Adrenal gland (tissue), 12 donors: ENCODE data around the gene TGM4. TPM values are rescaled to one million over a fixed set of nuclear protein-coding genes. Genes with fewer than 3 reads are reported as not detected.
A peak's percentile ranks its signal among the peaks of the same experiment; 100 is the strongest.

Experiments
- DNase-seq, 7 donors: peaks; one replicate each; pipeline ENCODE4 v3.0.0-alpha.2; 2019 to 2020
- H3K27ac ChIP-seq, 5 donors: fragments of 200-600 bp; sonication (generic) in 4 of 5; 1 replicate in 3 of 5; 2 replicates in 2 of 5; pipeline versions ENCODE4 v1.5.1 to v1.8.0; 2016 to 2020; ENCODE audit warnings: mild to moderate bottlenecking in 1 of 5
- H3K27me3 ChIP-seq: fragments of 200-600 bp; 2 replicates; pipeline ENCODE4 v1.8.0; 2021
- H3K36me3 ChIP-seq, 2 donors: fragments of 200-600 bp; replicated peaks in 1 of 2; 1 replicate in 1 of 2; 2 replicates in 1 of 2; pipeline versions ENCODE4 v1.5.1 to v1.8.0; 2018 to 2022
- H3K4me1 ChIP-seq, 2 donors: fragments of 200-600 bp; replicated peaks in 1 of 2; 1 replicate in 1 of 2; 2 replicates in 1 of 2; pipeline versions ENCODE4 v1.5.1 to v1.8.0; 2018 to 2021
- H3K4me3 ChIP-seq, 4 donors: fragments of 200-600 bp; sonication (generic) in 3 of 4; one replicate each; pipeline ENCODE4 v1.5.1; 2016 to 2018
- H3K9me3 ChIP-seq, 3 donors: fragments of 200-600 bp; sonication (generic) in 1 of 3; replicated peaks in 1 of 3; 1 replicate in 2 of 3; 2 replicates in 1 of 3; pipeline versions ENCODE4 v1.5.1 to v1.8.0; 2016 to 2021
- POLR2A ChIP-seq, 2 donors: fragments of 450-650 bp; IDR thresholded peaks; one replicate each; pipeline ENCODE4 v1.6.1; 2017; ENCODE audit warnings: antibody characterized with exemption in 2 of 2, mild to moderate bottlenecking in 2 of 2, moderate library complexity in 1 of 2
- WGBS, 4 donors: extraction: QIAGEN DNeasy Blood & Tissue Kit in 2 of 4; methylation state at CpG; one replicate each; pipeline versions ENCODE4 v1.1.5 to v1.1.7; 2013 to 2017; 5-methylcytosine and 5-hydroxymethylcytosine counted together
- intact Hi-C, 2 donors: fragments of 100-400 bp; cut with DNase I; formaldehyde crosslinking; loops; one replicate each; pipeline versions ENCODE4 v1.14.1 to v1.15.0; 2022 to 2023
- polyA plus RNA-seq, 3 donors: library from polyadenylated mRNA; stranded (reverse); fragments of 200-250 nt in 2 of 3; fragments of 350-450 nt in 1 of 3; fragmentation: Illumina TruSeq in 1 of 3; extraction: RNeasy Lipid Tissue Mini Kit (QIAGEN cat#74804) in 1 of 3; gene quantifications; one replicate each; pipeline ENCODE4 v1.2.3, GENCODE V29; 2013 to 2014
- total RNA-seq, 9 donors: library from RNA; depleted of rRNA in 4 of 9; stranded (reverse); fragments of >200 nt in 4 of 9; fragments of 120-200 nt in 1 of 9; fragmentation: NEBNext Ultra II Directional in 1 of 9; extraction: Animal tissue kit (Norgen Biotek cat#: 25700) in 1 of 9; gene quantifications; one replicate each; pipeline versions ENCODE4 v1.1.0 to v1.2.4, GENCODE V29; 2013 to 2023
- TF ChIP-seq, protein P1 (sequence below), 6 experiments: fragments of 450-650 bp in 4 of 6; fragments of 200-600 bp in 2 of 6; sonication (generic) in 1 of 6; IDR thresholded peaks; 1 replicate in 5 of 6; 2 replicates in 1 of 6; pipeline versions ENCODE4 v1.5.1 to v1.8.0; 2016 to 2021; ENCODE audit warnings: antibody characterized with exemption in 6 of 6, mild to moderate bottlenecking in 2 of 6, moderate library complexity in 1 of 6
- donor health status: healthy with polysubstance abuse.
- donor health status: Bipolar disorder and iron deficiency.
- donor health status: DM: yes; HTN: yes; CAD: no.
- donor health status: DM: no; HTN: no; CAD: no.
- donor health status: DM: no; HTN: no; CAD: no.
- donor health status: DM: yes; HTN: yes; CAD: no.

TGM4 gene
- total and polyA plus RNA-seq, 12 donors: 0.10 to 2.2 (median 0.22) TPM; not detected in 5

DNA sequence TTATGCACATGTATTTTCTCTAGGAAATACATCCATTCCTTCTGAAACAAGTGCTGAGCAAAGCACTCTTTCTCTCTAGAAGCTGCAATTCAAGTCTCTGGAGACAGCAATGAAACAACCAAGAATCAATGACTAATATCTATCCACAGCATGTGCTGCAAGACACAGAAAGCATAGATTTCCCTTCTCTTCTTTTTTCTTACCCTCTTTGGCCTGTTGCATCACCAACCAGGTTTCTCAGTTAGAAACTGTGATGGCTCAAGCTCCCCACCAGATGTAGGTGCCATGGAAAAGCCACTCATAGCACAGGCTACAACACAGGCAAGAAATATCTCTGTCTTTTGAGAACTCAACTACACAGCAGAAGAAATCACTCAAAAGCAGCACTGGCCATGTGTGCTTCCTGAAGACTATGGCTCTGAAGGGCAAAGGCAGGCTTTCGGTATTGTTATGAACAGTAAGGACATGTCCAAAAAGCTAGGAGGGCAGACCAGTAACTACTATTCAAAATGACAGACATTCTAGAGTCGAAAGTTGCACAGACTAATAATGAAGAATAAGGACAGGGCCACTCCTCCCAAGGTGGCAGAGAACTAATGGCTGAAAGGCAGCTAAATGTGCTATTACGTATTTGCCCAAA lies 86.1 kb downstream of the TGM4 start:
- TF ChIP-seq, protein P1, sequence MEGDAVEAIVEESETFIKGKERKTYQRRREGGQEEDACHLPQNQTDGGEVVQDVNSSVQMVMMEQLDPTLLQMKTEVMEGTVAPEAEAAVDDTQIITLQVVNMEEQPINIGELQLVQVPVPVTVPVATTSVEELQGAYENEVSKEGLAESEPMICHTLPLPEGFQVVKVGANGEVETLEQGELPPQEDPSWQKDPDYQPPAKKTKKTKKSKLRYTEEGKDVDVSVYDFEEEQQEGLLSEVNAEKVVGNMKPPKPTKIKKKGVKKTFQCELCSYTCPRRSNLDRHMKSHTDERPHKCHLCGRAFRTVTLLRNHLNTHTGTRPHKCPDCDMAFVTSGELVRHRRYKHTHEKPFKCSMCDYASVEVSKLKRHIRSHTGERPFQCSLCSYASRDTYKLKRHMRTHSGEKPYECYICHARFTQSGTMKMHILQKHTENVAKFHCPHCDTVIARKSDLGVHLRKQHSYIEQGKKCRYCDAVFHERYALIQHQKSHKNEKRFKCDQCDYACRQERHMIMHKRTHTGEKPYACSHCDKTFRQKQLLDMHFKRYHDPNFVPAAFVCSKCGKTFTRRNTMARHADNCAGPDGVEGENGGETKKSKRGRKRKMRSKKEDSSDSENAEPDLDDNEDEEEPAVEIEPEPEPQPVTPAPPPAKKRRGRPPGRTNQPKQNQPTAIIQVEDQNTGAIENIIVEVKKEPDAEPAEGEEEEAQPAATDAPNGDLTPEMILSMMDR (IDR thresholded peaks at IDR 0.05): no peak
- TF ChIP-seq POLR2A (IDR thresholded peaks at IDR 0.05): no peak
- peaks cover 0 to 7% of the 10 kb centered on the region in 2 donors for H3K36me3 ChIP-seq
- no peaks in the 10 kb centered on the region for H3K27me3 ChIP-seq
- H3K9me3 ChIP-seq: no peaks in the 10 kb centered on the region
- H3K4me3 ChIP-seq: no peak overlapping the region
- WGBS, 4 donors: 91 to 95% (median 93%) methylated on average over 3 of the region's 3 CpGs
- intact Hi-C loops: no loop called here
- H3K4me1 ChIP-seq: peaks cover 0 to 14% of the 10 kb centered on the region in 2 donors
- no peak overlapping the region for H3K27ac ChIP-seq
- DNase-seq: no peak

DNA sequence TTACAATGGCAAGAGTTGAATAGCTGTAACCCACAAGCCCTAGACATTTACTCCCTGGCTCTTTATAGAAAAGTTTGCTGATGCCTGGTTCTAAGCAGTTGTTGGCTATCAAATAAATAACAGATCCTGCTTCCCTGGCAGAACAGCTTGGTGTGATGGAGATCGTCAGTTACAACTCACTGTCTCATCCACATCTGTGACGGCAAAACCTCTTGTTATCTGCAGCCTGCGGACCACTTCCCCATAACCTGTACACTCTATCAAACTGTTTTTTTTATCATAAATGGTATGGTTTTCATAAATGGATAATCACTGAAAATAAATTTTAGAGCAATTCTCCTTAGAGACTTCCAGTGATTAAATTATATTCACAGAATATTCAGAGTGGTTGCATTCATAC lies 87.5 kb downstream of the TGM4 start:
- H3K4me1 ChIP-seq: peaks cover 0 to 11% of the 10 kb centered on the region in 2 donors
- peaks cover 0 to 7% of the 10 kb centered on the region in 2 donors for H3K36me3 ChIP-seq
- DNase-seq: no peak
- intact Hi-C loops: no loop called here
- 81 to 88% (median 86%) methylated on average over 3 of the region's 3 CpGs for WGBS, 4 donors
- no peaks in the 10 kb centered on the region for H3K27me3 ChIP-seq
- H3K27ac ChIP-seq: no peak overlapping the region
- H3K9me3 ChIP-seq: no peaks in the 10 kb centered on the region
- no peak for TF ChIP-seq POLR2A (IDR thresholded peaks at IDR 0.05)
- TF ChIP-seq, protein P1 (IDR thresholded peaks at IDR 0.05): no peak
- no peak overlapping the region for H3K4me3 ChIP-seq

GRCh38 chr3:44962621-44963393 lies 88.4 kb downstream of the TGM4 start:
- no peaks in the 10 kb centered on the region for H3K9me3 ChIP-seq
- no peaks in the 10 kb centered on the region for H3K27me3 ChIP-seq
- peak overlapping the region in 1 of 5 donors; percentile 23 for H3K27ac ChIP-seq
- TF ChIP-seq, protein P1 (IDR thresholded peaks at IDR 0.05): no peak
- TF ChIP-seq POLR2A (IDR thresholded peaks at IDR 0.05): no peak
- intact Hi-C loops: no loop called here
- 88 to 95% (median 91%) methylated on average over 6 of the region's 6 CpGs for WGBS, 4 donors
- H3K4me3 ChIP-seq: no peak overlapping the region
- no peak for DNase-seq
- peaks cover 0 to 7% of the 10 kb centered on the region in 2 donors for H3K36me3 ChIP-seq
- H3K4me1 ChIP-seq: peaks cover 0 to 12% of the 10 kb centered on the region in 2 donors

- H3K27ac ChIP-seq: no peak overlapping the region
- no peak overlapping the region for H3K4me3 ChIP-seq
- H3K27me3 ChIP-seq: no peaks in the 10 kb centered on the region
- TF ChIP-seq, protein P1 (IDR thresholded peaks at IDR 0.05): no peak
- TF ChIP-seq POLR2A (IDR thresholded peaks at IDR 0.05): no peak
- H3K36me3 ChIP-seq: peaks cover 0 to 4% of the 10 kb centered on the region in 2 donors
- H3K9me3 ChIP-seq: no peaks in the 10 kb centered on the region
- H3K4me1 ChIP-seq: peaks cover 0 to 21% of the 10 kb centered on the region in 2 donors
- intact Hi-C loops: no loop called here
- DNase-seq: no peak
- WGBS, 4 donors: 85 to 93% (median 88%) methylated on average over 4 of the region's 4 CpGs
Measured at GRCh38 chr3:44963571-44964325, 89.3 kb downstream of the TGM4 start.
